GM18519 (cell line): ENCODE measurements around the gene OR5AN1.
"Not testable (repeated sequence)": the region's sequence is repeated elsewhere in the genome, so short reads cannot be mapped to it uniquely, and the experiment has no call there.

ENCODE experiments used
- ATAC-seq: cut with Tn5 transposase; IDR thresholded peaks from one replicate; pipeline ENCODE4 v1.9.1; 2021; ENCODE audit warnings: mild to moderate bottlenecking, moderate library complexity; ENCODE audit not compliant: unreplicated experiment, low FRiP score

OR5AN1 gene

GRCh38 chr11:59358595-59358994 is at the start of gene OR5AN1:
Gene OR5AN1 (plus strand): TSS chr11:59358895. CDS start chr11:59364459, 5,564 bp downstream.
- ATAC-seq: no peak

GRCh38 chr11:59335001-59335400 is 23.7 kb upstream of the OR5AN1 start:
- ATAC-seq: no peak

GRCh38 chr11:59336176-59336575 is 22.5 kb upstream of the OR5AN1 start:
- no peak for ATAC-seq

GRCh38 chr11:59336931-59337330 is 21.8 kb upstream of the OR5AN1 start:
- no peak for ATAC-seq

- ATAC-seq: not testable (repeated sequence)
Measured at GRCh38 chr11:59349657-59350056, 9.0 kb upstream of the OR5AN1 start.

GRCh38 chr11:59355226-59355625 is 3.5 kb upstream of the OR5AN1 start:
- ATAC-seq: no peak

GRCh38 chr11:59356561-59356960 is 2.1 kb upstream of the OR5AN1 start:
- no peak for ATAC-seq

GRCh38 chr11:59358020-59358419 is 675 bp upstream of the OR5AN1 start:
- no peak for ATAC-seq

- no peak for ATAC-seq
Measured at GRCh38 chr11:59365232-59366018, 6.7 kb downstream of the OR5AN1 start.

GRCh38 chr11:59368238-59369022 is 9.7 kb downstream of the OR5AN1 start:
- ATAC-seq: no peak

- not testable (repeated sequence) for ATAC-seq
Measured at GRCh38 chr11:59372324-59372723, 13.6 kb downstream of the OR5AN1 start.

- peak; percentile 95 for ATAC-seq
Measured at GRCh38 chr11:59380263-59381059, 21.8 kb downstream of the OR5AN1 start.

- no peak for ATAC-seq
Measured at GRCh38 chr11:59394186-59394585, 35.5 kb downstream of the OR5AN1 start.

GRCh38 chr11:59400461-59401261 is 42.0 kb downstream of the OR5AN1 start:
- ATAC-seq: no peak

GRCh38 chr11:59401262-59401552 is 42.5 kb downstream of the OR5AN1 start:
- ATAC-seq: no peak

- no peak for ATAC-seq
Measured at GRCh38 chr11:59403546-59403945, 44.9 kb downstream of the OR5AN1 start.

GRCh38 chr11:59413646-59414045 is 55.0 kb downstream of the OR5AN1 start:
- ATAC-seq: no peak

GRCh38 chr11:59415111-59415510 is 56.4 kb downstream of the OR5AN1 start:
- no peak for ATAC-seq

- no peak for ATAC-seq
Measured at GRCh38 chr11:59416613-59417012, 57.9 kb downstream of the OR5AN1 start.

- ATAC-seq: no peak
Measured at GRCh38 chr11:59417023-59417422, 58.3 kb downstream of the OR5AN1 start.
